Bronchial epithelial cell (primary cell): ENCODE data around the gene DNPH1. TPM values are rescaled to one million over a fixed set of nuclear protein-coding genes. Genes with fewer than 3 reads are reported as not detected.

ENCODE experiments used
- DNase-seq: peaks from one replicate; pipeline ENCODE4 v3.0.0-alpha.2; 2010; ENCODE audit warnings: low read depth
- FAIRE-seq: peaks from 2 replicates; lab custom pipeline; 2011; peaks lifted over from hg19 to GRCh38; lab: Jason Lieb, UNC
- H3K27me3 ChIP-seq: 2 replicates; pipeline ENCODE4 v1.5.1; 2011; ENCODE audit warnings: low read length; ENCODE audit not compliant: control insufficient read depth, insufficient read depth
- H3K36me3 ChIP-seq: 2 replicates; pipeline ENCODE4 v1.5.1; 2011; ENCODE audit warnings: low read length; ENCODE audit not compliant: control insufficient read depth, insufficient read depth
- H3K4me3 ChIP-seq: 2 replicates; pipeline ENCODE4 v1.5.1; 2011; ENCODE audit warnings: mild to moderate bottlenecking, low read depth, low read length, control low read depth
- CTCF ChIP-seq: IDR thresholded peaks from 2 replicates; pipeline ENCODE4 v1.5.1; 2011; ENCODE audit warnings: mild to moderate bottlenecking, moderate library complexity, low read length, control low read depth, inconsistent platforms; ENCODE audit not compliant: insufficient read depth, severe bottlenecking
- total RNA-seq: library from RNA; depleted of rRNA; stranded (reverse); fragments of >200 nt; gene quantifications from 2 replicates; pipeline ENCODE4 v1.2.1, GENCODE V29; 2014

The DNPH1 gene
- total RNA-seq, 1 donor from 2014 or later: 59.8 TPM

GRCh38 chr6:43189776-43190304, 39.4 kb downstream of the DNPH1 start:
- no peak for FAIRE-seq
- Histone ChIP-seq H3K4me3 (no peak overlapping the region), H3K27me3 (no peaks in the 10 kb centered on the region), H3K36me3 (peaks cover 10% of the 10 kb centered on the region)
- no peak for DNase-seq
- TF ChIP-seq CTCF: no peak

GRCh38 chr6:43188426-43188825, 40.9 kb downstream of the DNPH1 start:
- Histone ChIP-seq H3K36me3 (peaks cover 13% of the 10 kb centered on the region), H3K27me3 (no peaks in the 10 kb centered on the region), H3K4me3 (no peak overlapping the region)
- FAIRE-seq (no peak), DNase-seq (no peak)
- no peak for TF ChIP-seq CTCF

GRCh38 chr6:43187821-43188220, 41.5 kb downstream of the DNPH1 start:
- no peak for TF ChIP-seq CTCF
- no peak for FAIRE-seq
- DNase-seq: no peak
- H3K27me3 ChIP-seq: no peaks in the 10 kb centered on the region
- H3K4me3 ChIP-seq: no peak overlapping the region
- peaks cover 11% of the 10 kb centered on the region for H3K36me3 ChIP-seq

GRCh38 chr6:43186706-43187105, 42.6 kb downstream of the DNPH1 start:
- Histone ChIP-seq H3K36me3 (peaks cover 8% of the 10 kb centered on the region), H3K4me3 (peak overlapping the region; percentile 0), H3K27me3 (no peaks in the 10 kb centered on the region)
- no peak for TF ChIP-seq CTCF
- DNase-seq: peak; percentile 78
- no peak for FAIRE-seq

- H3K36me3 ChIP-seq: peaks cover 8% of the 10 kb centered on the region
- no peaks in the 10 kb centered on the region for H3K27me3 ChIP-seq
- TF ChIP-seq CTCF: no peak
- FAIRE-seq (no peak), DNase-seq (no peak)
- no peak overlapping the region for H3K4me3 ChIP-seq
Observed at GRCh38 chr6:43186019-43186418, 43.3 kb downstream of the DNPH1 start.

- no peak for FAIRE-seq
- no peak for TF ChIP-seq CTCF
- no peak for DNase-seq
- Histone ChIP-seq H3K4me3 (no peak overlapping the region), H3K27me3 (no peaks in the 10 kb centered on the region), H3K36me3 (peaks cover 8% of the 10 kb centered on the region)
Observed at GRCh38 chr6:43185391-43185985, 43.8 kb downstream of the DNPH1 start.
